DMS53 (cell line): ENCODE data around the gene SLAMF1.

Experiments
- DNase-seq: peaks from one replicate; lab custom pipeline; 2025; lab: John Stamatoyannopoulos, UW

SLAMF1 gene

GRCh38 chr1:160665330-160666078 is 18.7 kb upstream of the SLAMF1 start:
- no peak for DNase-seq

GRCh38 chr1:160664573-160665051 is 17.8 kb upstream of the SLAMF1 start:
- DNase-seq = no peak

GRCh38 chr1:160662910-160663309 is 16.1 kb upstream of the SLAMF1 start:
- DNase-seq = no peak

- no peak for DNase-seq
Measured at GRCh38 chr1:160659566-160659965, 12.7 kb upstream of the SLAMF1 start.

GRCh38 chr1:160658814-160659193 is 12.0 kb upstream of the SLAMF1 start:
- peak; percentile 24 for DNase-seq

GRCh38 chr1:160658162-160658813 is 11.4 kb upstream of the SLAMF1 start:
- no peak for DNase-seq

- no peak for DNase-seq
Measured at GRCh38 chr1:160657250-160657781, 10.5 kb upstream of the SLAMF1 start.

GRCh38 chr1:160656737-160657136 is 9.9 kb upstream of the SLAMF1 start:
- DNase-seq = no peak

GRCh38 chr1:160653620-160654016 is 6.8 kb upstream of the SLAMF1 start:
- no peak for DNase-seq

- no peak for DNase-seq
Measured at GRCh38 chr1:160652924-160653619, 6.2 kb upstream of the SLAMF1 start.

- peak; percentile 91 for DNase-seq
Measured at GRCh38 chr1:160652065-160652641, 5.3 kb upstream of the SLAMF1 start.

- peak; percentile 48 for DNase-seq
Measured at GRCh38 chr1:160651433-160652064, 4.7 kb upstream of the SLAMF1 start.

- DNase-seq = no peak
Measured at GRCh38 chr1:160647329-160647720, 481 bp upstream of the SLAMF1 start.

GRCh38 chr1:160646180-160646579 is 664 bp downstream of the SLAMF1 start:
- no peak for DNase-seq

GRCh38 chr1:160645386-160646130 is 1.3 kb downstream of the SLAMF1 start:
- DNase-seq = peak; percentile 15

- DNase-seq = no peak
Measured at GRCh38 chr1:160644399-160644798, 2.4 kb downstream of the SLAMF1 start.

GRCh38 chr1:160643138-160643537 is 3.7 kb downstream of the SLAMF1 start:
- no peak for DNase-seq

GRCh38 chr1:160642281-160642644 is 4.6 kb downstream of the SLAMF1 start:
- DNase-seq = no peak

- no peak for DNase-seq
Measured at GRCh38 chr1:160641323-160642280, 5.2 kb downstream of the SLAMF1 start.
